Measurements from ENCODE around the gene INO80B.
"Not testable (repeated sequence)": the region's sequence is repeated elsewhere in the genome, so short reads cannot be mapped to it uniquely, and the experiment has no call there.

DNA sequence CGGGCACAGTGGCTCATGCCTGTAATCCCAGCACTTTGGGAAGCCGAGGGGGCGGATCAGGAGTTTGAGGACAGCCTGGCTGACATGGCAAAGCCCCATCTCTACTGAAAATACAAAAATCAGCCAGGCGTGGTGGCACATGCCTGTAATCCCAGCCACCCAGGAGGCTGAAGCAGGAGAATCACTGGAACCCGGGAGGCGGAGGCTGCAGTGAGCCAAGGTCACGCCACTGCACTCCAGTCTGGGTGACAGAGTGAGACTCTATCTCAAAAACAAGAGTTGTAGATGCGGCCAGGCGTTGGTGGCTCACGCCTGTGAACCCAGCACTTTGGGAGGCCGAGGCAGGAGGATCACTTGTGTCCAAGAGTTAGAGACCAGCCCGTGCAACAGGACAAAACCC lies 15.9 kb downstream of the INO80B start:
- TF ChIP-seq, protein P1, sequence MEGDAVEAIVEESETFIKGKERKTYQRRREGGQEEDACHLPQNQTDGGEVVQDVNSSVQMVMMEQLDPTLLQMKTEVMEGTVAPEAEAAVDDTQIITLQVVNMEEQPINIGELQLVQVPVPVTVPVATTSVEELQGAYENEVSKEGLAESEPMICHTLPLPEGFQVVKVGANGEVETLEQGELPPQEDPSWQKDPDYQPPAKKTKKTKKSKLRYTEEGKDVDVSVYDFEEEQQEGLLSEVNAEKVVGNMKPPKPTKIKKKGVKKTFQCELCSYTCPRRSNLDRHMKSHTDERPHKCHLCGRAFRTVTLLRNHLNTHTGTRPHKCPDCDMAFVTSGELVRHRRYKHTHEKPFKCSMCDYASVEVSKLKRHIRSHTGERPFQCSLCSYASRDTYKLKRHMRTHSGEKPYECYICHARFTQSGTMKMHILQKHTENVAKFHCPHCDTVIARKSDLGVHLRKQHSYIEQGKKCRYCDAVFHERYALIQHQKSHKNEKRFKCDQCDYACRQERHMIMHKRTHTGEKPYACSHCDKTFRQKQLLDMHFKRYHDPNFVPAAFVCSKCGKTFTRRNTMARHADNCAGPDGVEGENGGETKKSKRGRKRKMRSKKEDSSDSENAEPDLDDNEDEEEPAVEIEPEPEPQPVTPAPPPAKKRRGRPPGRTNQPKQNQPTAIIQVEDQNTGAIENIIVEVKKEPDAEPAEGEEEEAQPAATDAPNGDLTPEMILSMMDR (IDR thresholded peaks at IDR 0.05) = not testable (repeated sequence)
- not testable (repeated sequence) for TF ChIP-seq POLR2AphosphoS5 (IDR thresholded peaks at IDR 0.05; ENCODE audit: low read depth, low read length)
